OCI-M2 (cell line): Measurements from ENCODE around the gene FERMT2.

Source experiments
- DNase-seq: peaks from one replicate; lab custom pipeline; 2025; ENCODE audit not compliant: unreplicated experiment; lab: John Stamatoyannopoulos, UW

The FERMT2 gene

GRCh38 chr14:52827426-52827825 lies 123.4 kb downstream of the FERMT2 start:
- DNase-seq = no peak

GRCh38 chr14:52825085-52825484 lies 125.8 kb downstream of the FERMT2 start:
- DNase-seq = no peak

DNA sequence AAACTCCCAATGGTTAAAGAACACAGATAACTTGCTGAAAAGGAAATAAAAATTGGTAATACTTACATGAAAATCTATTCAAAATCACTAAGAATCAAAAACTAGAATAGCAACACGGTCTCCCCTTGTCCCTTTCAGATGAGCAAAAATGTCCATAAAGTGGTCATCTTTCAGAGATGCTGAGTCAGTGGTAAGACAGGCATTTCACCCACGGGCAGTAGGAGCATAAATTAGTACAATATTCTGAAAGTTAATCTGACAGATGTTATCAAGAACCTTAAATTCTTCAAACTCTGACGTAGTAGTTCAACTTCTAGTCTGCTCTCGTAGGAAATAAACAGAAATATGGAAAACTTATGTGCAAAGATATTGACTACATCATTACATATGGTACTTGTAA lies 126.4 kb downstream of the FERMT2 start:
- no peak for DNase-seq

DNA sequence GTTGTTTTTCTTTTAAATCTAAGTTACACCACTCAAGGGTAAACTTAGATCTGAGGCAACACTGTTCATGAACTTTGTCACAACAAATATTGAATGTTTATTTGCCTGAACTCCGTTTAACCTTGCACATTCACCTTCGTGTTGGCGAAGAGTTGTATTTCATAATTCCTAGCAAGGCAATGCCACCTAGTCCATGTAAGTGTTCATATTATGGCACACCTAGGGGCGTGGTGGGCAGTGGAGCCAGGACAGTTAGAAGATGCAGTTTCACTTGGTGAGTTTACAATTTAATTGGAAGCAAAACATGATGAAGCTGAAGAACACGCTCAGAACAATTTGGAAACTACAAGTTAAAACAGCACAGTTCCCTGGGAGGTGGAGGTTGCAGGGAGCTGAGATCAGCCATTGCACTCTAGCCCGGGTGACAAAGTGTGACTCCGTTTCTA lies 129.0 kb downstream of the FERMT2 start:
- DNase-seq = no peak

DNA sequence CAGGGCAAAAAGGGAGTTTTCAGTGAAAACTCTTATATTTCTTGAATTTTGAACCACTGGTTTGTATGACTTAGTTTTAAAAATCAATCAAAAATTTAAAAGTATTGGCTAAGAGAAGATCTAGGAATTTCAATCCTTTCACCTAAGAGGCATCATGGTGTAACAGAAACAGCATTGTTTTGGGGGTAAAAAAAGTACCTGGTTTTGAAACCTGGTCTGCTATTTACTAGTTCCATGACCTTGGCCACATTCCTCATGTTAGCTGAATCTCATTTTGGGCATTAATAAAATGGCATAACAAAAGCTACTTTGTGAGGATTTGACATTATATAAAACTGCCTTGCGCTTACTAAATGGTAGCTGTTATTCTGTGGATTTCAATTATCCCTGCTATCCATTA lies 142.7 kb downstream of the FERMT2 start:
- no peak for DNase-seq
